ENCODE measurements around the gene IFNL1. TPM values are rescaled to one million over a fixed set of nuclear protein-coding genes. Genes with fewer than 3 reads are reported as not detected.
"Not testable (repeated sequence)": the region's sequence is repeated elsewhere in the genome, so short reads cannot be mapped to it uniquely, and the experiment has no call there.

Gene IFNL1
- total RNA-seq, 1 experiment from 2014 or later: not detected

DNA sequence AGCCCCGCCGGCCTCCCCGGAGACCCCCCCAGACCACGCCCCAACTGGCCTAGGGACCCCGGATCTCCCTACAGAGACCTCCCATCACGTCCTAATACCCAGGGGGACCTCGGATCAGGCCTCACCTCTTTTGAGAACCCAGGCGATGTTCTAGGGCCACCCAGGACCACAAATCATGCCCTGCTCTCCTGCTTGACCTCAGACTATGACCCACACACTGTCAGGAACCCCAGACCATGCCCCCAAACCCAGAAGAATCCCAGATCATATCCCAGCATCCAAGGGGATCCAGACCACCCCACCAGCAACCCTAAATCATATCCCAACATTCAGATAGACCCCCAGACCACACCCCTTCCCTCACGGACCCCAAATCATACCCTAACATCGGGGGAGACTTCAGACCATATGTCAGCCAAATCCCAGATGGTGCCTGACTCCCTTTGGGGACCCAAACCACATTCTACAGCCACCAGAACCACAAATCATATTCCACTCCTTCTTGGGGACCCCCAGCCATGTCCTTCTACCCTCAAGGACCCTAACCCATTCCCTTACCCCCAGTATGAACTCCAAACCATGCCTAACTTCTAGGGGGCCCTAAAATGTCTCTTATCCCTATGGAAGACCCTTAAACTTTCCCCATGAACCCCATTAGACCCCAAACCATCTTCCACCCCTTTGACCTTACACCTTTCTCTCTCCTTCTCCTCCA is 25.1 kb downstream of the IFNL1 start:
- no peak for DNase-seq (ENCODE audit: low read depth)
- in situ Hi-C loops (cut with HindIII; ENCODE audit: low pct_unique_long_range_greater_than_20kb, low sequenced_read_pairs): no loop called here

DNA sequence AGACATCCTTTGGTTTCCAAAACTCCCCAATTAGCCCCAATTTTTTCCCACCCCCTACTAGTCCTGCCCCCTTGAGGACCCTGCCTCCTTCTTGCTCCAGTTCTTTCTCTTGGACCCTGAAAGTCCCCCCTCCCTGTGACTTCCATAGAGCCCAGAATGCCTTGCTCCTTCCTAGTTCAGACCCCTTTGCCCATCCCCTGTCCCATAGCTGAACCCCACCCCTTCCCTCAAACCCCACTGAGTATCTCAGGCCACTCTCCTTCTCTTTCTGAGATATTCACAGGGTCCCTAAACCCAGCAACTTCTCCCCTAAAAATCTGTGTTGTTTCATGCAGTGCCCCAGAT is 25.6 kb downstream of the IFNL1 start:
- in situ Hi-C loops (cut with HindIII; ENCODE audit: low pct_unique_long_range_greater_than_20kb, low sequenced_read_pairs): no loop called here
- DNase-seq (ENCODE audit: low read depth): no peak

DNA sequence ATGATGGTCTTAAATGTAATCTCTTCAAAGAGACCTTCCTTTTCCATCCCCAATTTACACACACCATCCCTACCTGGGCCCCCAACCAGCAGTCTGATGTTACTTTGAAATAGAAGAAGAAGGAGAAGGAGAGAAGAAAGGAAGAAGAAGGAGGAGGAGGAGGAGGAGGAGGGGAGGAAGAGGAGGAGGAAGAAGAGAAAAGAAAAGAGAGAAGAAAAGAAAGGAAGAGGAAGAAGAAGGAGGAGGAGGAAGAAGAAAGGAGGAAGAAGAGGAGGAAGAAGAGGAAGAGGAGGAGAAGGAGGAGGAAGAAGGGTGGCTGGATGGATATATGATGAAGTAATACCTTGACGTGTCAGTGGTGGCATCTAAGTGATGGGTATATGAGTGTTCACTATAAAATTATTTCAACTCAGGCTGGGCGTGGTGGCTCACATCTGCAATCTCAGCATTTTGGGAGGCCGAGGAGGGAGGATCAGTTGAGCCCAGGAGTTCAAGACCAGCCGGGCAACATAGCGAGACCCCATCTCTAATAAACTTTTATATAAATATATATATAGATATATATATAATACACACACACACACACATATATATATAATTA is 28.1 kb downstream of the IFNL1 start:
- no peak for DNase-seq (ENCODE audit: low read depth)
- in situ Hi-C loops (cut with HindIII; ENCODE audit: low pct_unique_long_range_greater_than_20kb, low sequenced_read_pairs): no loop called here

DNA sequence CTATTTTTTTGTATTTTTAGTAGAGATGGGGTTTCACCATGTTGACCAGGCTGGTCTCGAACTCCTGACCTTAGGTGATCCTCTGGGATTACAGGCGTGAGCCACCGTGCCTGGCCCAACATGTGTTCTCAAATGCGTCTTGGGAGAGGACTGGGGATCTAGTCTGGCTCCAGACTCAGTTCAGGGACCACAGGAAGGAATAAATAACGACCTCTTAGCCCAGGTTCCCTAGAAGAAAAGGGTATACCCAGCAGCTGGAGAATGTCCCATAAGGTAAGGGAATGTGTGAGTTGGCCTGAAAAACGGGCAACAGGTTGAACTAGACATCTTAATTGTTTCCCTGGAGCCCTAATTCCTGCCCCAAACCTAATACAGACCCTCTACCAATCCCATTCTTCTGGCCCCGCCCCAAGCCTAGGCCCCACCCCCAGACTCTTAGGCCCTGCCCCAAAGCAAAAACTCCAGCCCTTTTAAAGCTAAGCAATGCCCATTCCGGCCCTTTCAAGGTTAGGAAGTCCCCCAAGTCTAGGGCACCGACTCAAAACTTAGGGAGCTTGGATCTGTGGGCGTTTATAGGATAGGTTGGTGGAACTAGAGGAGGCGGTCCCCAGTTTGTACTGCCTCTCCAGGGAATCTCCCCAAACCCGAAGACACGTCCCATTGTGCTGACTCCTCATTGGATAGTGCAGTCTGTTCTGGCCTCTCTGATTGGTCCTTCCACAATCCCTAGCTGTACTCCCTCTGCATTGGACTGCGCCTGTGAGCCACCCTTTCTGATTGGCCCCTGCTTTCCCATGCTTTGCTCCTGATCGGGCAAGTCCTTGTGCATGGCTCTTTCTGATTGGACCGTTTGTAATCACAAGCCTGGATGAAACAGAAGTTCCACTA is 29.8 kb downstream of the IFNL1 start:
- in situ Hi-C loops (cut with HindIII; ENCODE audit: low pct_unique_long_range_greater_than_20kb, low sequenced_read_pairs): no loop called here
- peak; percentile 54 for DNase-seq (ENCODE audit: low read depth)

DNA sequence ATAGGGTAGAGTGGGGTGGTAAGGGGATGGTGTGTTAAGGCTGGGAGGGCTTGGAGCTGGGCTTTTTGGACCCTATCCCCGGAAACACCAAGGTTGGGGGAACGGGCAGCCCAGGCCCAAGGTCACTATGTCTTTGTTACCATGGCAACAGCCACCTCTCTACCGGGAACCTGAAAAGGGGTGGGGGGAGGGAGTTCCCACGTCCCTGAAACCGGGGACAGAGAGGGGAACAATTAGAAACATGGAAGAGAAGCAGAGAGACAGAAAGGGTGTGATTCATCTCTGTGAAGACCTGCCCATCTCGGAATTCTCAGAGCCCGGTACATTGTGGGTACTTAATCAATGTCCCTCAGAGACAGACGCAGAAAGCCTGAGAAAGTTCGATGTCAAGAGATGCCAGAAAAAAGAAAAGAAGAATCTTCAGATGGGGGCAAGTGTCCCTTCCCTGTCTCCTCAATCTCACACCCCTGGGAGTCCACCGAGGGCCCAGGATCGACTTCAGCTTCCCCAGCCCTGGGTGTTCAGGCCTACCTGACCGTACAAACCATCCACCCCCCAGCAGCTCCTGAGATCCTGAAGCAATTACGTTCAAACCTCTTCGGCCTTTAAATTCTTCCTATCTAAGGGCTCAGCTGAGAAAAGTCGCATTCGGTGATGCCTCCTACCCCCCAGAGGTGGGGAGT is 31.3 kb downstream of the IFNL1 start:
- no peak for DNase-seq (ENCODE audit: low read depth)
- in situ Hi-C loops (cut with HindIII; ENCODE audit: low pct_unique_long_range_greater_than_20kb, low sequenced_read_pairs): no loop called here

DNA sequence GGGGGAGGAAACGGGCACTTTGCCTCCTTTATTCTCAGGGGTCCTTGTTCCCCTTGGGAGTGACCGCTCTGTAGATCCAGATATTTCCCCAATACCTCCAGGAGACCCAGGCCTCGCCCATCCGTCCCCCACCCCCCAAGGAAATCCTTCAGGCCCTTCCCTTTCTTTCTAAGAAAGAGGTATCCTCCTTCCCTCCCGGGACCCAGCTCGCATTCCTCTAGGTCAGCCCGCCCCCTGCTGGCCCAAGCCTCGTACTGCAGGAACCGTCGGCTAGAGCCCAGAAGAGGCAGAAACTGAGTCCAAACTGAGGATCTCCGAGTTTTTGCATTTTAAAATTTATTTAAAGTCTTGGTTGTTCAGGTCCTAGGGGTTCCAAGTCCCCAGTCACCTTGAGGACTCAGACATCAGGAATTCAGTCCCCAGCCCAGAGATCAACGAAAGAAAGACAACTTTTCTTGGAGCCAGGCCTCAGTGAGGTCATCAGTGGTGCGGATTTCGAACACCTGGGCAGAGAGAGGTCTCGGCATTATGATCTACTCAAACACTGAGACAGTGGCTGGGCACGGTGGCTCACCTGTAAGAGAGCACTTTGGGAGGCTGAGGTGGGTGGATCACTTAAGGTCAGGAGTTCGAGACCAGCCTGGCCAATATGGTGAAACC is 32.0 kb downstream of the IFNL1 start:
- DNase-seq (ENCODE audit: low read depth): peak; percentile 71
- in situ Hi-C loops (cut with HindIII; ENCODE audit: low pct_unique_long_range_greater_than_20kb, low sequenced_read_pairs): no loop called here

DNA sequence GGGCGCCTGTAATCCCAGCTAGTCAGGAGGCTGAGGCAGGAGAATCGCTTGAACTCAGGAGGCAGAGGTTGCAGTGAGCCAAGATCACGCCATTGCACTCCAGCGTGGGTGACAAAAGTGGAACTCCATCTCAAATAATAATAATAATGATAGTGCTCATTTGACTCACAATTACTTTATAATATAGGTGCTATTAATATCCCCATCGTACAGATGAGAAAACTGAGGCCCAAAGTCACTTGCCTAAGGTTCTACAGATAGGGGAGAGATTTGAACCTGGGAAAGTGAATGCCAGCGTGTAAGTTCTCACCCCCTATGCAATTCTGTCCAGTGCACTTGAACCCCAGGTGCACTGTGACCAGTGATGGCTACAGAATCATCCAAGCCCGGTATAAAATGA is 33.7 kb downstream of the IFNL1 start:
- DNase-seq (ENCODE audit: low read depth): no peak
- in situ Hi-C loops (cut with HindIII; ENCODE audit: low pct_unique_long_range_greater_than_20kb, low sequenced_read_pairs): no loop called here

DNA sequence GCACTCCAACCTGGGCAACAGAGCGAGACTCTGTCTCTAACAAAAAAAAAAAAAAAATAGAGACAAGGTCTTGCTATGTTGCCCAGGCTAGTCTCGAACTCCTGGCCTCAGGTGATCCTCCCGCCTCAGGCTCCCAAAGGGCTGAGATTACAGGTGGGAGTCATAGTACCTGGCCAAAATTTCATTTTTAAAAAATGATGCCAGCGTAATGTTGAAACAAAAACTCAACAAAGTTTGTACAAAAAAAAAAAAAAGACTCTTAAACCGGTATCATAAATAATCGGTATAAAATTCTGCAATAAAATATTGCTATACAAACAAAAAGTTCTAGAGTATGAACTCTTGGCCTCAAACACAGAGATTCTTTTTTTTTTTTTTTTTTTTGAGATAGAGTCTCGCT is 36.1 kb downstream of the IFNL1 start:
- in situ Hi-C loops (cut with HindIII; ENCODE audit: low pct_unique_long_range_greater_than_20kb, low sequenced_read_pairs): no loop called here
- DNase-seq (ENCODE audit: low read depth): no peak

DNA sequence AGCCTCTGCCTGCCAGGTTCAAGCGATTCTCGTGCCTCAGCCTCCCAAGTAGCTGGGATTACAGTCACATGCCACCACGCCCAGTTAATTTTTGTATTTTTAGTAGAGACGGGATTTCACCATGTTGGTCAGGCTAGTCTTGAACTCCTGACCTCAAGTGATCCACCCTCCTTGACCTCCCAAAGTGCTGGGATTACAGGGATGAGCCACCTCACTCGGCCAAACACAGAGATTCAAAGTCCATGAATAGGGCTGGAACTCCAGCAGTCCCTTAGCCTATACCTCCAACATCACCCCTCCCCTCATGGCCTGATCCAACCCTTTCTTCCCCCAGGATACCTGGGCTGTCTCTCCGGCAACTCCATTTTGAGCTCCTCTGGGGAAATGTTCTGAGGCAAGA is 36.5 kb downstream of the IFNL1 start:
- DNase-seq (ENCODE audit: low read depth); in situ Hi-C loops (cut with HindIII; ENCODE audit: low pct_unique_long_range_greater_than_20kb, low sequenced_read_pairs): not testable (repeated sequence)

DNA sequence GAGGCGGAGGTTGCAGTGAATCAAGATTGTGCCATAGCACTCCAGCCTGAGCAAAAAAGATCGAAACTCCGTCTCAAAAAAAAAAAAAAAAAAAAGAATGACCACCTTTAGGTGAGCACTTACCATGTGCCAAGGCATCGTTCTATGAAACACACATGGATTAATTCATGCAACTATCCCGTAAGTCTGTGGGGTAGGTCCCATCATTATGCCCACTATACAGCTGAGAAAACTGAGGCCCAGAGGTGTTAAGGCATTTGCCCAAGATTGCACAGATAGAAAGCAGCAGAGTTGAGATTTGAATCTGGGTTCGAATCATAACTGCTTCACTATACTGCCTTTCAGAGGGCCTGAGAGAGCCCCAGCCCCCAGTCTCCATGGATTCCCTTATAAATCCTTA is 37.3 kb downstream of the IFNL1 start:
- in situ Hi-C loops (cut with HindIII; ENCODE audit: low pct_unique_long_range_greater_than_20kb, low sequenced_read_pairs): no loop called here
- no peak for DNase-seq (ENCODE audit: low read depth)

DNA sequence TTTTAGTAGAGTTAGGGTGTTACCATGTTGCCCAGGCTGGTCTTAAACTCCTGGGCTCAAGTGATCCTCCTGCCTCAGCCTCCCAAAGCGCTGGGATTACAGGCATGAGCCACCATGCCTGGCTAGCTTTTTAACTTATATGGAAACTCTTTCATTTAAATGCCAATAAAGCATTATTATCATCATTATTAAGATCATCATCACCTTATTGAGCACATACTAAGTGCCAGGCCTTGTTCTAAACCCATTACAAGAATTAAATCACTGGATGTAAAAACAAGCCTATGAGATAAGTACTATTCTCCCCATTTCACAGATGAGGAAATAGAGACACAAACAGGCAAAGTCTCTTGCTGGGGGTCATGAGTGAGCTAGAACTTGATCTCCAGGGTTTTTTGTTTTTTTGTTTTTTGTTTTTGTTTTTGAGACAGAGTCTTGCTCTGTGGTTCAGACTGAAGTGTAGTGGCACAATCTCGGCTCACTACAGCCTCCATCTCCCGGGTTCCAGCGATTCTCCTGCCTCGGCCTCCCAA is 38.3 kb downstream of the IFNL1 start:
- in situ Hi-C loops (cut with HindIII; ENCODE audit: low pct_unique_long_range_greater_than_20kb, low sequenced_read_pairs): no loop called here
- DNase-seq (ENCODE audit: low read depth): no peak

DNA sequence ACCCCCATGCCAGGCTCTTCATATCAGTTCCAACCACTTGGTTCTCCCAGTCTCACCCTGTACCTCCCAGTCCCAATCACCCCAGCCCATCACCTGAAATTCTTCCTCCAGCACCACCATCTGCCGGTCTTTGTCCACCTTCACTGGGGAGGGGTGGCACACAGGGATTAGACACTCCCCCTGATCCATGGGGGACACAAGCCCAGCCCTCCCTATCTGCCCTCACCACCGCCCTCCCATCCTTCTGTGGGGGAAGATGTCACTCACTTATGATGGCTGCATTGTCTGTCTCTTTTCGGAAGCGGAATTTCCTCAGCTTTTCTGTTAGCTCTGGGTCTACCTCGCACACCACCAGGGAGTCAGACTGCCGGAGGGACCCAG is 39.0 kb downstream of the IFNL1 start:
- in situ Hi-C loops (cut with HindIII; ENCODE audit: low pct_unique_long_range_greater_than_20kb, low sequenced_read_pairs): no loop called here
- DNase-seq (ENCODE audit: low read depth): no peak

DNA sequence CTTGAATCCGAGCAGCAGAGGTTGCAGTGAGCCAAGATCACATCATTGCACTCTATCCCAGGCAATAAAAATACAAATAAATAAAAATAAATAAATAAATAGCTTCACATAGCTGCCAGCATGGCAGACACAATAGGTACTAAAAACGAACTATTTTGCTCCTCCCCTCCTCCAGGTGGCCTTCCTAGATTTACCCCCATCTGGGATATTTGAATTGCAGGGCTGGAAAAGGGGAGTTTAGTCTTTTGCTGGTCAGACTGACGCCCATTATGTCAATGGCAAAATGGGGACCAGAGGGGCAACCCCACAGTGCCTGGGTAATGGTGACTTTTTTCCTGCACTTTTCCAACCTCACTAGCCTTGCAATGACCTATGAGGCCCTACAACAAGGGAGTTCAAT is 40.3 kb downstream of the IFNL1 start:
- no peak for DNase-seq (ENCODE audit: low read depth)
- in situ Hi-C loops (cut with HindIII; ENCODE audit: low pct_unique_long_range_greater_than_20kb, low sequenced_read_pairs): no loop called here

DNA sequence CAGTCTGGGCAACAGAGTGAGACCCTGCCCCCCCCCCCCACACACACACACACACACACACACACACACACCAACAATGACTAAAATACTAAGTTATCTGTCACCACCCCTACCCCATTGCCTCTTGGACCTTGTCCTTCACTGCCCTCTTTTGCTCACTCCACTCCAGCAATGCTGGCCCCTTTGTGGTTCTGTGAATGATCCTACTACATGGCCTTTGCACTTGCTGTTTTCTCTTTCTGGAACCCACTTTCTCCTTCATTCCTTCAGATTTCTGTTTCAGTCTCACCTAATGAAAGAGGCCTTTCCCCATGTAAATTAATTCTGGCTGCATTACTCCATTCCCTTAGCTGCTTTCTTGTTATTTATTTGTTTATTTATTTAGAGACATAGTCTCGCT is 43.5 kb downstream of the IFNL1 start:
- no peak for DNase-seq (ENCODE audit: low read depth)
- in situ Hi-C loops (cut with HindIII; ENCODE audit: low pct_unique_long_range_greater_than_20kb, low sequenced_read_pairs): loop anchor here (5.0 kb wide), 1 partner anchor 53 kb away; the partner anchor contains the start of genes MED29 and PAF1

DNA sequence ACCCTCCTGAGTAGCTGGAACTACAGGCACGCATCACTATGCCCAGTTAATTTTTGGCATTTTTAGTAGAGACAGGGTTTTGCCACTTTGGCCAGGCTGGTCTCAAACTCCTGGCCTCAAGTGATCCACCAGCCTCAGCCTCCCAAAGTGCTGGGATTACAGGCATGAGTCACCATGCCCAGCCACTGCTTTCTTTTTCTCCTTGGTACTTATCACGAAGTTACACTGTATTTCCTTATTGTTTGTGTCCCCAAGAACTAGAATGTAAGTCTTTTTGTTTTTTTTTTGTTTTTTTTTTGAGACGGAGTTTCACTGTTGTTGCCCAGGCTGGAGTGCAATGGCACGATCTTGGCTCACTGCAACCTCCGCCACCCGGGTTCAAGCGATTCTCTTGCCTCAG is 43.9 kb downstream of the IFNL1 start:
- in situ Hi-C loops (cut with HindIII; ENCODE audit: low pct_unique_long_range_greater_than_20kb, low sequenced_read_pairs): loop anchor here (5.0 kb wide), 1 partner anchor 52 kb away; the partner anchor contains the start of genes MED29 and PAF1

DNA sequence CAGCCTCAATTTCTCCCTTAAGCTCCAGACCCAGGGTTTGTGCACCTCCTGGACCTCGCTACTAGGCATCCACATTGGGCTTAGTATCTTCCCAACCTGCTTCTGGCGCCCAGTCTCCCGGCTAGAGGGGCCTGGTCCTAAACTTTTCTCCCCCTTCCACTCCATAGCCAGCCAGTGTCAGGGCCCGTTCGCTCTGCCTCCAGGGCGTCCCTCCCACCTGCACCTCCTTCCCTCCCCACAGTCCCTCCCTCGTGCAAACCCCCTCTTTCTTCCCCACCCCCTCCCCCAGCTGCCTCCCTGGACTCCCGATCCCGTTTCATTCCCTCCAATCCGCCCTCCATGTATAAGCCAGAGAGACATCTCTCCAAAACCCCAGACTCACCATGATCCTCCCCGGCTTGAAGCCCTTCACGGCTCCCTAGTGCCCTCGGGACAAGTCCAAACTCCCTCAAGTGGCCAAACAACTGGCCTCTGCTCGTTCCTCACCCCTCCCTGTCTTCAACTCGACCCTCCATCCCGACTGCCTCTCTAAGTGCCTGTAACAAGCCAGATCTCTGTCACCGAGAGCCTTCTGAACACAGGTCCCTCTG is 45.0 kb downstream of the IFNL1 start:
- in situ Hi-C loops (cut with HindIII; ENCODE audit: low pct_unique_long_range_greater_than_20kb, low sequenced_read_pairs): loop anchor here (5.0 kb wide), 1 partner anchor 51 kb away; the partner anchor contains the start of genes MED29 and PAF1
- DNase-seq (ENCODE audit: low read depth): no peak

More for the DNA sequence above, 43.9 kb downstream of the IFNL1 start:
- DNase-seq (ENCODE audit: low read depth): not testable (repeated sequence)

Data from Caki2 (cell line).